HepG2 (cell line): ENCODE data around the gene DLG2.

Source experiments
- CTCF ChIP-seq: sonication (generic); formaldehyde crosslinking; IDR thresholded peaks from 2 replicates; pipeline ENCODE4 v1.5.0; 2020; ENCODE audit warnings: mild to moderate bottlenecking, missing genetic modification reagents, moderate library complexity
- ELF1 ChIP-seq: sonication (generic); formaldehyde crosslinking; IDR thresholded peaks from 2 replicates; pipeline ENCODE4 v1.4.0; 2020; ENCODE audit warnings: missing genetic modification reagents
- JUN ChIP-seq: sonication (generic); formaldehyde crosslinking; IDR thresholded peaks from 2 replicates; pipeline ENCODE4 v1.4.0; 2020; ENCODE audit warnings: mild to moderate bottlenecking, missing genetic modification reagents
- MTA1 ChIP-seq: sonication (generic); formaldehyde crosslinking; IDR thresholded peaks from 2 replicates; pipeline ENCODE4 v1.4.0; 2020; ENCODE audit warnings: missing genetic modification reagents, mild to moderate bottlenecking, borderline replicate concordance
- PHF8 ChIP-seq: sonication (generic); formaldehyde crosslinking; IDR thresholded peaks from 2 replicates; pipeline ENCODE4 v1.5.0; 2020; ENCODE audit warnings: missing genetic modification reagents
- TRIM22 ChIP-seq: fragments of 450-650 bp; IDR thresholded peaks from 2 replicates; pipeline ENCODE4 v1.6.1; 2017
- ZBTB1 ChIP-seq: sonication (generic); formaldehyde crosslinking; IDR thresholded peaks from 2 replicates; pipeline ENCODE4 v1.4.0; 2020; ENCODE audit warnings: missing genetic modification reagents, borderline replicate concordance

- TF ChIP-seq CTCF (CRISPR knock-in tag) (no peak), ELF1 (CRISPR knock-in tag) (no peak), JUN (CRISPR knock-in tag) (no peak), PHF8 (CRISPR knock-in tag) (no peak), TRIM22 (no peak), MTA1 (CRISPR knock-in tag) (no peak), ZBTB1 (CRISPR knock-in tag) (no peak)
Measured at GRCh38 chr11:83933008-83933407, 1694.1 kb downstream of the DLG2 start.
